Endometrium (tissue), 2 donors: ENCODE measurements around the gene MYL9.
"Not testable (repeated sequence)": the region's sequence is repeated elsewhere in the genome, so short reads cannot be mapped to it uniquely, and the experiment has no call there.

Experiments used
- FAIRE-seq: peaks from 2 replicates; lab custom pipeline; 2012; peaks lifted over from hg19 to GRCh38; lab: Jason Lieb, UNC
- donor health status: control.
- donor health status: control.

The MYL9 gene

GRCh38 chr20:36541227-36541767, at the start of gene MYL9:
MYL9 (plus strand) TSS chr20:36541519; CDS start chr20:36544885, 3,366 bp downstream.
- FAIRE-seq, result no peak

- FAIRE-seq, result no peak
These were observed 49.3 kb upstream of the MYL9 start for GRCh38 chr20:36491901-36492617.

GRCh38 chr20:36493051-36493800, 48.1 kb upstream of the MYL9 start:
- FAIRE-seq, result no peak

- no peak for FAIRE-seq
These were observed 47.6 kb upstream of the MYL9 start for GRCh38 chr20:36493801-36494114.

- FAIRE-seq, result no peak
These were observed 44.3 kb upstream of the MYL9 start for GRCh38 chr20:36496707-36497669.

GRCh38 chr20:36497856-36498255, 43.5 kb upstream of the MYL9 start:
- no peak for FAIRE-seq

- FAIRE-seq, result no peak
These were observed 42.7 kb upstream of the MYL9 start for GRCh38 chr20:36498386-36499179.

- no peak for FAIRE-seq
These were observed 42.1 kb upstream of the MYL9 start for GRCh38 chr20:36499211-36499610.

- FAIRE-seq, result no peak
These were observed 41.4 kb upstream of the MYL9 start for GRCh38 chr20:36499723-36500501.

GRCh38 chr20:36501367-36502006, 39.8 kb upstream of the MYL9 start:
- FAIRE-seq, result no peak

GRCh38 chr20:36504295-36504694, 37.0 kb upstream of the MYL9 start:
- no peak for FAIRE-seq

GRCh38 chr20:36506253-36506652, 35.1 kb upstream of the MYL9 start:
- no peak for FAIRE-seq

- no peak for FAIRE-seq
These were observed 33.6 kb upstream of the MYL9 start for GRCh38 chr20:36507746-36508145.

- no peak for FAIRE-seq
These were observed 22.2 kb upstream of the MYL9 start for GRCh38 chr20:36519012-36519719.

GRCh38 chr20:36519944-36520343, 21.4 kb upstream of the MYL9 start:
- no peak for FAIRE-seq

- no peak for FAIRE-seq
These were observed 19.8 kb upstream of the MYL9 start for GRCh38 chr20:36521526-36521925.

- FAIRE-seq, result not testable (repeated sequence)
These were observed 18.9 kb upstream of the MYL9 start for GRCh38 chr20:36522412-36522811.

- no peak for FAIRE-seq
These were observed 18.0 kb upstream of the MYL9 start for GRCh38 chr20:36523341-36523740.

GRCh38 chr20:36525620-36526365, 15.5 kb upstream of the MYL9 start:
- FAIRE-seq, result no peak
